Natural killer cell treated with Interleukin-12 subunit alpha and Interleukin-12 subunit beta and Interleukin-15 and Interleukin-18, amount 100 ng/mL, for 72 hours (primary cell): ENCODE data around the gene MAP3K12. TPM values are rescaled to one million over a fixed set of nuclear protein-coding genes. Genes with fewer than 3 reads are reported as not detected.
A peak's percentile ranks its signal among the peaks of the same experiment; 100 is the strongest.

ENCODE experiments used
- ATAC-seq, 2 donors: fragments of 150-1000 bp; cut with Tn5 transposase in 1 of 2; sonication (Bioruptor Pico), chemical (Tn5 transposase) in 1 of 2; 2 replicates each; pipeline ENCODE4 v1.10.0; 2021
- DNase-seq: peaks from one replicate; pipeline ENCODE4 v3.0.0; 2022; ENCODE audit warnings: low spot score
- H3K27ac Mint-ChIP-seq, 2 donors: 1 replicate in 1 of 2; 2 replicates in 1 of 2; pipeline ENCODE4 v1.8.0; 2022; ENCODE audit warnings: mixed read lengths in 2 of 2, mild to moderate bottlenecking in 1 of 2, moderate library complexity in 1 of 2
- H3K27me3 Mint-ChIP-seq, 2 donors: 1 replicate in 1 of 2; 2 replicates in 1 of 2; pipeline ENCODE4 v1.8.0; 2022; ENCODE audit warnings: mixed read lengths in 2 of 2
- H3K36me3 Mint-ChIP-seq: one replicate; pipeline ENCODE4 v1.8.0; 2022; ENCODE audit warnings: mixed read lengths
- H3K4me1 Mint-ChIP-seq, 2 donors: 1 replicate in 1 of 2; 2 replicates in 1 of 2; pipeline ENCODE4 v1.8.0; 2022; ENCODE audit warnings: low read depth in 2 of 2, mixed read lengths in 2 of 2, mild to moderate bottlenecking in 1 of 2
- H3K4me3 Mint-ChIP-seq: one replicate; pipeline ENCODE4 v1.8.0; 2022; ENCODE audit warnings: mixed read lengths
- H3K9me3 Mint-ChIP-seq: 2 replicates; pipeline ENCODE4 v1.8.0; 2022; ENCODE audit warnings: mixed read lengths
- total RNA-seq, 2 donors: library from RNA; stranded (reverse); gene quantifications; one replicate each; pipeline ENCODE4 v1.2.3, GENCODE V29; 2022

The MAP3K12 gene
- total RNA-seq, 2 donors from 2014 or later, result 13.1 to 13.3 TPM

GRCh38 chr12:53516758-53517455 is 17.6 kb upstream of the MAP3K12 start:
- no peaks in the 10 kb centered on the region for H3K4me1 Mint-ChIP-seq
- peaks cover 28% of the 10 kb centered on the region for H3K36me3 Mint-ChIP-seq
- no peaks in the 10 kb centered on the region for H3K27me3 Mint-ChIP-seq
- H3K27ac Mint-ChIP-seq, result peak overlapping the region in 1 of 2 donors; percentile 13
- H3K4me3 Mint-ChIP-seq, result no peak overlapping the region
- ATAC-seq (no peak), DNase-seq (no peak)
- H3K9me3 Mint-ChIP-seq, result no peaks in the 10 kb centered on the region

- Mint-ChIP-seq H3K4me3 (no peak overlapping the region), H3K27me3 (no peaks in the 10 kb centered on the region), H3K9me3 (no peaks in the 10 kb centered on the region), H3K27ac (peak overlapping the region in 1 of 2 donors; percentile 13), H3K4me1 (no peaks in the 10 kb centered on the region), H3K36me3 (peaks cover 14% of the 10 kb centered on the region)
- no peak for ATAC-seq
- no peak for DNase-seq
Observed at GRCh38 chr12:53515291-53515680, 16.0 kb upstream of the MAP3K12 start.

- Mint-ChIP-seq H3K4me3 (no peak overlapping the region), H3K36me3 (peaks cover 10% of the 10 kb centered on the region), H3K27me3 (no peaks in the 10 kb centered on the region), H3K9me3 (no peaks in the 10 kb centered on the region), H3K4me1 (no peaks in the 10 kb centered on the region), H3K27ac (no peak overlapping the region)
- no peak for ATAC-seq
- DNase-seq, result no peak
Observed at GRCh38 chr12:53514628-53515290, 15.5 kb upstream of the MAP3K12 start.

GRCh38 chr12:53513712-53514410 is 14.6 kb upstream of the MAP3K12 start:
- ATAC-seq (no peak), DNase-seq (no peak)
- Mint-ChIP-seq H3K27me3 (no peaks in the 10 kb centered on the region), H3K4me3 (no peak overlapping the region), H3K36me3 (peaks cover 10% of the 10 kb centered on the region), H3K9me3 (no peaks in the 10 kb centered on the region), H3K4me1 (peaks cover 0 to under 1% of the 10 kb centered on the region in 2 donors), H3K27ac (no peak overlapping the region)

GRCh38 chr12:53510181-53510812 is 11.0 kb upstream of the MAP3K12 start:
- no peak overlapping the region for H3K4me3 Mint-ChIP-seq
- H3K36me3 Mint-ChIP-seq, result peaks cover 4% of the 10 kb centered on the region
- H3K27me3 Mint-ChIP-seq, result no peaks in the 10 kb centered on the region
- no peak for DNase-seq
- H3K27ac Mint-ChIP-seq, result peak overlapping the region in 1 of 2 donors; percentile 6
- H3K9me3 Mint-ChIP-seq, result no peaks in the 10 kb centered on the region
- no peak for ATAC-seq
- H3K4me1 Mint-ChIP-seq, result peaks cover 4 to 6% of the 10 kb centered on the region in 2 donors

- Mint-ChIP-seq H3K27me3 (no peaks in the 10 kb centered on the region), H3K27ac (peak overlapping the region; percentile 50 to 56), H3K9me3 (no peaks in the 10 kb centered on the region), H3K4me3 (no peak overlapping the region), H3K36me3 (no peaks in the 10 kb centered on the region), H3K4me1 (peaks cover 6 to 7% of the 10 kb centered on the region in 2 donors)
- peak; percentile 86 for DNase-seq
- ATAC-seq, result peak; percentile 93 to 94
Observed at GRCh38 chr12:53508534-53509170, 9.4 kb upstream of the MAP3K12 start.

- no peak overlapping the region for H3K4me3 Mint-ChIP-seq
- H3K27me3 Mint-ChIP-seq, result no peaks in the 10 kb centered on the region
- ATAC-seq (no peak), DNase-seq (no peak)
- H3K27ac Mint-ChIP-seq, result no peak overlapping the region
- peaks cover 6 to 7% of the 10 kb centered on the region in 2 donors for H3K4me1 Mint-ChIP-seq
- no peaks in the 10 kb centered on the region for H3K9me3 Mint-ChIP-seq
- H3K36me3 Mint-ChIP-seq, result no peaks in the 10 kb centered on the region
Observed at GRCh38 chr12:53507603-53507885, 8.3 kb upstream of the MAP3K12 start.

- no peaks in the 10 kb centered on the region for H3K9me3 Mint-ChIP-seq
- H3K27ac Mint-ChIP-seq, result no peak within 1 kb of the TSS
- ATAC-seq, result no peak
- no peak within 1 kb of the TSS for H3K4me3 Mint-ChIP-seq
- H3K4me1 Mint-ChIP-seq, result peaks cover 8 to 9% of the 10 kb centered on the region in 2 donors
- no peaks in the 10 kb centered on the region for H3K36me3 Mint-ChIP-seq
- DNase-seq, result no peak
- H3K27me3 Mint-ChIP-seq, result no peaks in the 10 kb centered on the region
Observed at GRCh38 chr12:53506881-53507602, 7.8 kb upstream of the MAP3K12 start, which contains the start of gene NPFF. TSS of gene NPFF (minus strand) at chr12:53507484. CDS start at chr12:53507474, 10 bp downstream.

GRCh38 chr12:53506450-53506785 is 7.2 kb upstream of the MAP3K12 start:
- Mint-ChIP-seq H3K36me3 (no peaks in the 10 kb centered on the region), H3K9me3 (no peaks in the 10 kb centered on the region), H3K27me3 (no peaks in the 10 kb centered on the region), H3K4me3 (no peak overlapping the region), H3K4me1 (peaks cover 11 to 13% of the 10 kb centered on the region in 2 donors), H3K27ac (no peak overlapping the region)
- no peak for ATAC-seq
- DNase-seq, result no peak

GRCh38 chr12:53505555-53506449 is 6.5 kb upstream of the MAP3K12 start:
- H3K27ac Mint-ChIP-seq, result peak overlapping the region in 1 of 2 donors; percentile 22
- no peaks in the 10 kb centered on the region for H3K36me3 Mint-ChIP-seq
- peaks cover 11 to 13% of the 10 kb centered on the region in 2 donors for H3K4me1 Mint-ChIP-seq
- no peak for ATAC-seq
- no peak for DNase-seq
- H3K4me3 Mint-ChIP-seq, result no peak overlapping the region
- H3K27me3 Mint-ChIP-seq, result no peaks in the 10 kb centered on the region
- no peaks in the 10 kb centered on the region for H3K9me3 Mint-ChIP-seq

GRCh38 chr12:53505086-53505485 is 5.8 kb upstream of the MAP3K12 start:
- Mint-ChIP-seq H3K4me3 (no peak overlapping the region), H3K4me1 (peaks cover 14 to 15% of the 10 kb centered on the region in 2 donors), H3K27me3 (no peaks in the 10 kb centered on the region), H3K9me3 (no peaks in the 10 kb centered on the region), H3K36me3 (no peaks in the 10 kb centered on the region), H3K27ac (no peak overlapping the region)
- ATAC-seq (no peak), DNase-seq (no peak)
